MM.1S (cell line): Measurements from ENCODE around the gene C10orf67.

Experiments
- CTCF ChIP-seq: fragments of 300-600 bp; sonication (generic); IDR thresholded peaks from 2 replicates; pipeline ENCODE4 v1.5.1; 2016; ENCODE audit warnings: antibody characterized with exemption, low read length, mixed read lengths
- EZH2 ChIP-seq: fragments of 300-600 bp; sonication (generic); optimal IDR thresholded peaks from 2 replicates; pipeline ENCODE3; 2017; ENCODE audit warnings: low read depth, mild to moderate bottlenecking, antibody characterized with exemption, low read length, mixed read lengths
- EZH2phosphoT487 ChIP-seq: fragments of 300-600 bp; sonication (generic); IDR thresholded peaks from 2 replicates; pipeline ENCODE4 v1.6.1; 2018; ENCODE audit warnings: antibody characterized with exemption, low read length

GRCh38 chr10:23381298-23382040 lies 36.9 kb upstream of the C10orf67 start:
- no peak for TF ChIP-seq EZH2phosphoT487
- no peak for TF ChIP-seq CTCF
- TF ChIP-seq EZH2, result no peak
